GM19395 (cell line): ENCODE results near the gene ANKRD7.
"Not testable (repeated sequence)": the region's sequence is repeated elsewhere in the genome, so short reads cannot be mapped to it uniquely, and the experiment has no call there.

ENCODE experiments used
- ATAC-seq: cut with Tn5 transposase; IDR thresholded peaks from one replicate; pipeline ENCODE4 v1.9.1; 2021; ENCODE audit warnings: mild to moderate bottlenecking, moderate library complexity; ENCODE audit not compliant: unreplicated experiment

Gene ANKRD7

GRCh38 chr7:118232837-118233236 lies 8.3 kb downstream of the ANKRD7 start:
- ATAC-seq: no peak

DNA sequence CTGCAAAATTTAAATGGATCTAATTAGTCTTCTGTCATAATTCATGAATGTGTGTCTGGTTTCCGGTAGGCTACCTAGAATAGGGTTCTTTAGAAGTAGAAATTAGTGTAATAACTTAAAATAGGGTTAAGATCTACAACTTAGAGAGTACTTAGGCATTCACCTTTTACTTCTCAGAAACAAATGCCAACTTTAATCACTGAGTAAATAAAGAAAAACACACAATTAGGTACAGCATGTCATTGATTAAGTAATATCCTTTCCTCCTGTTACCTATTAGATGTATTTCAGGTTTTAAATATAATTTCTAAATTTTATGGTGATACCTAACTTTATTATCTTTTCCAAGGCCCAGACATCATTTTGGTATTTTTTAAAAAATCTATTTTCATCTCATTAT lies 9.3 kb downstream of the ANKRD7 start:
- no peak for ATAC-seq

DNA sequence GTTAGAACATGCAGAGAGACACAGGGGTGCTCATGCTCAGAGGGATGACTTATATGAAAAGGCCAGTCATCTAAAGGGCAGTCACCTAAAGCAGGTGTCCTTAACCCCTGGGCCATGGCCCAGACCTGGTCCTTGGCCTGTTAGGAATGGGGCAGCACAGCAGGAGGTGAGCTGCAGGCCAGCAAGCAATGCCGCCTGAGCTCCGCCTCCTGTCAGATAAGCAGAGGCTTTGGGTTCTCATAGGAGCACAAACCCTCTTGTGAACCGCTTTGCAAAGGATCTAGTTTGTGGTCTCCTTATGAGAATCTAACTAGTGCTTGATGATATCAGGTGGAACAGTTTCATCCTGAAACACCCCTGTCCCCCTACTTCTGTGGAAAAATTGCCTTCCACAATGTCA lies 14.5 kb downstream of the ANKRD7 start:
- ATAC-seq: no peak

GRCh38 chr7:118240320-118240719 lies 15.8 kb downstream of the ANKRD7 start:
- ATAC-seq: not testable (repeated sequence)

DNA sequence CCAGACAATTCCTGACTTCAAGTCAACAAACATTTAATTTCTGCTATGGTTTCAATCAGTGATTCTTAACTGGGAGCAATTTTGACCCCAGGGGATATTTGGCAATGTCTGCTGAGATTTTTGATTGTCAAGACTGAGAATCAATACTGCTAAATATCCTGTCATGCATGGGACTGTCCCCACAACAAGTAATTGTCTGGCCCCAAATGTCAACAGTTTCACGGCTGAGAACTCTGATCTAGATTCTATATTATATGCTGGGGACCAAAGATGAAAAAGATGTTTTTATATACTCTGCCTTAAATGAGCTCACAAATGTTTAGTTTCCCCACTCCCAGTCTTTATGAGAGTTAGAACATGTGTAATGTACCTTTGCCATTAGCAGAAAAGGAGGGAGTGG lies 19.2 kb downstream of the ANKRD7 start:
- no peak for ATAC-seq

DNA sequence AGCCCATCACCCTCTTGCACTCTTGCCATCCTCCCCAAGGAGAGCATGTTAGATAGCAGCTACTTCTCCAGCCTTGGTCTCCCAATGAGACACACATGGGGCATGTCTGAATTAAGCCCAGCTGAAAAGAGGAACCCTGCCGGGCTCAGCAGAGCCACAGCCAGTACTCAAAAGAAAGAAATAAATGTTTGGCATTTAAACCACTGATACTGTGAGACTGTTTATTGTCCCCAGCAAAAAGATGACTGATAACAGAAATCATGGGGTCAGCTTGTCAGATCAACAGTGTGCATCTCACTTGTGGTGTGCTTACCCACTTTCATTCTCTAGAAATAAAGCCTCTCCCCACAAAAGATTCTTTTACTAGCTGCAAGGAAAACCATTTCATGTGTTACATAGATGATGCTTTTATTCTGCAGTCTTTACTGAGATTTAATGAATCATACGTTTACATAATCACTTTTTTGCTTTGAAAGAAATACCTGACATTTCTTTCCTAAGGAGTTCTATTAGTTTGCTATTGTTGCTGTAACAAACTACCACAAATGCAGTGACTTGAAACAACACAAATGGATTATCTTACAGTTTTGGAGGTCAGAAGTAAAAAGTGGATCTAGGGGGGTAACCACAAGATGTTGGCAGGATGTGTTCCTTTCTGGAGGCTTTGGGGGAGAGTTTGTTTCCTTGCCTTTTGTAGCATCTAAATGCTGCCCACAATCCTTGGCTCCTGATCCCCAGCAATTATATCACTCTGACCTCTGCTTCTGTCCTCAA lies 20.9 kb downstream of the ANKRD7 start:
- ATAC-seq: peak; percentile 72

DNA sequence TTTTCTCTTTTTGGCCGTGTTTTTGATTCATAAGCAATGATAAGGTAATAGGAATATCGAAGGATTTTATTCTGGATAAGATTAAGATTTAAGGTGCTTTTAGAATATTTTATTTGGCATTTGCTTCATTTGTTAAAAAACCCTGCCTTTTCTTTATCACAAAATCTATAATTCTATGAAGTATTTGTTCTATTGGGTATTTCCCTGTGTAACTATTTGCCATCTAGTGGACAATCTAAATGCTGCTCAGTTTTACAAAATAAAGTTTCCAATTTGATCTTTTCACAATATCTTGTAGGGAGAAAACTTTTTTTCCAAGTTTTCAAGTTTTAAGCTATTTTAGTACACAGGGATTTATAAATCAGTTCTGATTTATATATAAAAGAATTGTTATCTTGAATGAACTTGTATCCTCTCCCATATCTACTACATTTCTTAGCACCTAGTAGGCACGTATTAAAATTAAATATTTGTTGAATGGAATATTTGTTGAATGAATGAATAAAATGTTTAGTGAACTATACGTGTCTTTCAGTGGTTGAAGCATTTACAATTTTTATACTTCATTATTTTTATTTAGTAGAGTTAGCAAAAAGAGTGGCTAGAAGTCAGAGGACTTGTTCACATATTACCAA lies 26.5 kb downstream of the ANKRD7 start:
- no peak for ATAC-seq

GRCh38 chr7:118252087-118252486 lies 27.6 kb downstream of the ANKRD7 start:
- ATAC-seq: peak; percentile 66

GRCh38 chr7:118259115-118259514 lies 34.6 kb downstream of the ANKRD7 start:
- ATAC-seq: no peak

DNA sequence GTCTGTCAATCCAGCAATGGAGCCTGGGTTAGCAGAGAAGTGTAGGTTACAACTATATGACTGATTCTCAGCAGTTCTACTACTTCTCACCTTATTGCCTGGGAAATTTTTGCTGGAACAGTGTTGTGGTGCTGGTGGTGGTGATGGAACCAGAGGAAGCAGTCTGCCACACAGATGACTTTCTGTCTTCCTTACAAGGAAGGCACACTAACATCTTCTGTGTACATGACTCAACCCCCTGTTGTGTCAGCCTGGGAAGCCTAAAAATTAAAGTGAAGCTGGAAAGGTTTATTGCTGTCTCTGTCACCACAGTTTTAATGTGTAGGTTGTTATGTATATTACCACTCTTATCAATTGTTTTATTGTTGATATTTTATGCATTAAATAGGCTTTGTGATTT lies 40.3 kb downstream of the ANKRD7 start:
- ATAC-seq: no peak

GRCh38 chr7:118280319-118281012 lies 56.0 kb downstream of the ANKRD7 start:
- ATAC-seq: no peak

GRCh38 chr7:118281196-118281595 lies 56.7 kb downstream of the ANKRD7 start:
- no peak for ATAC-seq

DNA sequence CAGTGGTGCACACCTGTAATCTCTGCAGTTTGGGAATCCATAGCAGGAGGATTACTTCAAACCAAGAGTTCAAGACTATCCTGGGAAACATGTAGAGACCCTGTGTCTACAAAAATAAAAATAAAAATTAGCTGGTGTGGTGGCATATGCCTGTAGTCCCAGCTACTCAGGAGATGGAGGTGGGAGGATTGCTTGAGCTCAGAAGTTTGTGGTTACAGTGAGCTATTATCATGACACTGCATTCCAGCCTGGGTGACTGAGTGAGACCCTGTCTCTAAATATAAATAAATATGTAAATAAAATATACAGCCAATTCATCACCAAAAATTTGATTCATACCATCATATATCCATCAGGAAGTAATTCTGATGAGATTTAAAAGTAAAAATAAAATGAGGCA lies 60.9 kb downstream of the ANKRD7 start:
- ATAC-seq: no peak

DNA sequence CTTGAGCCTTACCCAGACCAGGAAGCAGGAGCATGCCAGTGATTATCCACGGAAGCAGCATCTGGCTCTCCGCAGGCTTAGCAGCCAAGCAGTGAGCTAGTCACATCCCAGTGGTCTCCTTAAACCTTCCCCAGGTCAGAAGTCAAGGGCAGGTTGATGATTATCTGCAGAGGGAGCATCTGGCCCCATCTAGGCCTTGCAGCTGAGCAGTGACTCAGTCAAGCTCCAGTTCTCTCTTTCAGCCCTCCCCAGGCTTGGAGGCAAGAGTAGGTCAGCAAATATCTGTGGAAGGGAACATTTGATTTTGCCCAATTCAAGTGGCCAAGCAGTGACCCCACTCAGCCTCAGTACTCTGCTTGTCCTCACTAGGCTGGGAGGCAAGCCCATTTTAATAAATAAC lies 61.6 kb downstream of the ANKRD7 start:
- ATAC-seq: no peak

DNA sequence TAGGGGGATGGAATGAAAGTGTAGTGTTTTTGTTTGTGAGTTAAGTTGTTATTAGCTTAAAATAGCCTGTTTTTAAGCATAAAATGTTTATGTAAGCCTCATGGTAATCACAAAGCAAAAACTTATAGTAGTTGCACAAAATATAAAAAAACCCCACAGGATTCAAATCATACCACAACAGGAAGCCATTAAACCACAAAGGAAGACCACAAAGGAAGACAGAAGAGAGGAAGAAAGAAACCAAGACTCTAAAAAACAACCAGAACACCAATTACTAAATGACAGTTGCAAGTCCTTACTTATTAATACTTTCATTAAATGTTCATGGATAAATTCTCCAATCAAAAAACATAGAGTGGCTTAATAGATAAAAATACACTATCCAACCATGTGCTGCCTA lies 63.6 kb downstream of the ANKRD7 start:
- ATAC-seq: peak; percentile 93

DNA sequence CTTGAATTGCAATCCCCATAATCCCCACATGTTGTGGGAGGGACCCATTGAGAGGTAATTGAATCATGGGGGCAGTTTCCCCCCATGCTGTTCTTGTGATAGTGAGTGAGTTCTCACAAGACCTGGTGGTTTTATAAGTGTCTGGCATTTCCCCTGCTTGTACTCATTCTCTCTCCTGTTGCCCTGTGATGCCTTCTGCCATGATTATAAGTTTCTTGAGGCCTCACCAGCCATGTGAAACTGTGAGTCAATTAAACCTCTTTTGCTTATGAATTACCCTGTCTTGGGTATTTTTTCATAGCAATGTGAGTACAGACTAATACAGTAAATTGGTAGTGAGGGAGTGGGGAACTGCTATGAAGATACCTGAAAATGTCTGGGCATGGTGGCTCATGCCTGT lies 65.0 kb downstream of the ANKRD7 start:
- ATAC-seq: no peak
